ENCODE data around the gene DAPP1.

Gene DAPP1

GRCh38 chr4:99832321-99832720, 15.7 kb downstream of the DAPP1 start:
- no peak for DNase-seq (ENCODE audit: low read depth)
- TF ChIP-seq CTCF (IDR thresholded peaks at IDR 0.05; ENCODE audit: low read depth, low read length, missing control alignments) = no peak
- H3K4me3 ChIP-seq (ENCODE audit: low read depth, low read length) = no peak overlapping the region

DNA sequence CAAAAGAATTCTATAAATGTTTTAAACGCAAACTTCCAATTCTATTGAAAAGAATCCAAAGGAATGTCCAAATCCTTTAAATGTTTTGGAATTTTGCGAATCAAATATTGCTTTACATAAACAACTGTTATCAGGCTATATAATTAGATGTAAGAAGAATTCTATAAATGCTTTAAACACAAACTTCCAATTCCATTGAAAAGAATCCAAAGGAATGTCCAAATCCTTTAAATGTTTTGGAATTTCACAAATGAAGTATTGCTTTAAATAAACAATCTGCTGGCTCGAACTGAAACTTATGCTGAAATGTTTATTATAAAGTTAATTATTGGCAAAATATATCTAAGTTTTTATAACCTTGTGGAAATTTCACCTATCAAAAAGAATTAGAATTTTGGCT, 16.1 kb downstream of the DAPP1 start:
- DNase-seq (ENCODE audit: low read depth) = no peak
- TF ChIP-seq CTCF (IDR thresholded peaks at IDR 0.05; ENCODE audit: low read depth, low read length, missing control alignments) = no peak
- H3K4me3 ChIP-seq (ENCODE audit: low read depth, low read length) = no peak overlapping the region

DNA sequence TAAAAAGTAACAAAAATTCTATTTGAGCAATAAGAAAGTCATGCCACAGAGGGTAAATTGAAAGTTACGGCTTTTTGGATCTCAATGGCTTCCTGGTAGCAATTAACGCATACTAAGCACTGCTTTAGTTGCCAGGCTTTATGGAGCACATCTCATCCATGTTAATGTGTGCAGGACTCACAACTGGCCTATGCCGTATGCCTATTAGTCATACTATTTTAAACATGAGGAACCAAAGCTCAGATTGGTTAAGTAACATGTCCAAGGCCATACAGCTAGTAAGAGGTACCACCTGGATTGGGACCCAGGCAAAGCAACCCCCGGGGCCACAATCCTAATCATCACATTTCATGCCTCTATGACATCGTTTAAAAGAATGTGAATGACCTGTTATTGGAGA, 17.1 kb downstream of the DAPP1 start:
- no peak overlapping the region for H3K4me3 ChIP-seq (ENCODE audit: low read depth, low read length)
- TF ChIP-seq CTCF (IDR thresholded peaks at IDR 0.05; ENCODE audit: low read depth, low read length, missing control alignments) = no peak
- DNase-seq (ENCODE audit: low read depth) = no peak

DNA sequence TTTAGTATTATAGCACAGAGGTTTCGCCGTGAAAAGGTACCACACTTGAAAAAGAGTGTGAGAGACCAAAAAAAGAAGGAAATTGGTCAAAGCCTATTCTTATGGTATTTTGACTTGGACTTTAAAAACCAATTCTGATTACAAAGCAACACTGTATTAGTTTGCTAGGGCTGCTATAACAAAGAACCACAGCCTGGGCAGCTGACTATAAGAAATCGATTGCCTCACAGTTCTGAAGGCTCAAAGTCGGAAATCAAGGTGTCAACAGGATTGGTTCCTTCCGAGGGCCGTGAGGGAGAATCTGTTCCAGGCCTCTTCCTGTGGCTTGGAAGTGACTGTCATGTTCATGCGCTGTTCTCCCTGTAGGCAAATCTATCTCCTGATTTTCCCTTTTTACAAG, 17.9 kb downstream of the DAPP1 start:
- no peak overlapping the region for H3K4me3 ChIP-seq (ENCODE audit: low read depth, low read length)
- no peak for DNase-seq (ENCODE audit: low read depth)

GRCh38 chr4:99835942-99836341, 19.3 kb downstream of the DAPP1 start:
- no peak for DNase-seq (ENCODE audit: low read depth)
- no peak overlapping the region for H3K4me3 ChIP-seq (ENCODE audit: low read depth, low read length)
- TF ChIP-seq CTCF (IDR thresholded peaks at IDR 0.05; ENCODE audit: low read depth, low read length, missing control alignments) = no peak

More for the DNA sequence above, 17.9 kb downstream of the DAPP1 start:
- no peak for TF ChIP-seq CTCF (IDR thresholded peaks at IDR 0.05; ENCODE audit: low read depth, low read length, missing control alignments)

DNA sequence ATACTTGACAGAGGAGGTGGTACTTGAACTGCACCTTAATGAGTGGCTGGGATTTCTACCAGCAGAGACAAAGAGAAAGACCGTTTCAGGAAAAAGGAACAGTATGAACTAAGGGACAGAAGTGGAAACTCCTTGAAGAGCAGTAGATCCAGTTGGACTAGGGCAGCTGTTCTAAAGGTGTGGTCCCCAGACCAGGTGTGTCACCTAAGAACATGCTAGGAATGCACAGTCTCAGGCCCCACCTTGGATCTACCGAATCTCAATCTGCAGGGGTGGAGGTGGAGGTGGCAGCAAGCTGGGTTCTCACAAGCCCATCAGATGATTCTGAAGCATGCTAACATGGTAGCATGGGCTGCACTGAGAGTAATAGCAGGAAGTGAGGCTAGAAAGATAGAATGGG, 22.3 kb downstream of the DAPP1 start:
- TF ChIP-seq CTCF (IDR thresholded peaks at IDR 0.05; ENCODE audit: low read depth, low read length, missing control alignments) = no peak
- DNase-seq (ENCODE audit: low read depth) = no peak
- H3K4me3 ChIP-seq (ENCODE audit: low read depth, low read length) = no peak overlapping the region

GRCh38 chr4:99841129-99841528, 24.5 kb downstream of the DAPP1 start:
- no peak for TF ChIP-seq CTCF (IDR thresholded peaks at IDR 0.05; ENCODE audit: low read depth, low read length, missing control alignments)
- DNase-seq (ENCODE audit: low read depth) = no peak
- no peak overlapping the region for H3K4me3 ChIP-seq (ENCODE audit: low read depth, low read length)

Data from GM12864 (cell line).